GM23248 (cell line): ENCODE data around the gene STK32B.

Experiments used
- EZH2 ChIP-seq: fragments of 200-600 bp; sonication (generic); IDR thresholded peaks from 2 replicates; pipeline ENCODE4 v1.6.1; 2018; ENCODE audit warnings: antibody characterized with exemption, mild to moderate bottlenecking; ENCODE audit not compliant: insufficient read depth, poor library complexity, severe bottlenecking
- EZH2phosphoT487 ChIP-seq: fragments of 200-600 bp; sonication (generic); IDR thresholded peaks from 2 replicates; pipeline ENCODE4 v1.6.1; 2018; ENCODE audit warnings: antibody characterized with exemption, moderate library complexity, mild to moderate bottlenecking, low read depth; ENCODE audit not compliant: insufficient read depth

DNA sequence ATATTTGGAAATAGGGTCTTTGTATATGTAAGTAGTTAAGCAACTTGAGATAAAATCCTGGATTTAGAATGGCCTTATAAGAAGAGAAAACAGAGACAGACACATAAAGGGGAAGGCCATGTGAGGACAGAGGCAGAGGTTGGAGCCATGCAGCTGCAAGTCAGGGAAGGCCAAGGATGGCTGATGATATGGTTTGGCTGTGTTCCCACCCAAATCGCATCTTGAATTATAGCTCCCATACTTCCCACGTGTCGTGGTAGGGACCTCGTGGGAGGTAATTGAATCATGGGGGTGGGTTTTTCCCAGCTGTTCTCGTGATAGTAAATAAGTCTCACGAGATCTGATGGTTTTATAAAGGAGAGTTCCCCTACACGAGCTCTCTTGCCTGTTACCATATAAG lies 76.3 kb downstream of the STK32B start:
- TF ChIP-seq EZH2 (no peak), EZH2phosphoT487 (no peak)
